SK-N-SH treated with all-trans-retinoic acid at 6 μM for 48 hours (cell line): ENCODE results near the gene ARHGAP45.

ENCODE experiments used
- ATAC-seq: fragments of 200-7000 bp; cut with Tn5 transposase; 3 replicates; pipeline ENCODE4 v1.9.1; 2020; ENCODE audit warnings: mild to moderate bottlenecking, moderate library complexity
- CSDC2 ChIP-seq: fragments of 250-450 bp; sonication (Bioruptor Pico); IDR thresholded peaks from 2 replicates; pipeline ENCODE4 v1.5.0; 2020; ENCODE audit warnings: mild to moderate bottlenecking, moderate library complexity
- GLIS3 ChIP-seq: fragments of 250-450 bp; sonication (Bioruptor Pico); IDR thresholded peaks from 2 replicates; pipeline ENCODE4 v1.5.0; 2020; ENCODE audit warnings: mild to moderate bottlenecking, moderate library complexity
- ISL1 ChIP-seq: fragments of 250-450 bp; sonication (Bioruptor Pico); IDR thresholded peaks from 2 replicates; pipeline ENCODE4 v2.1.2; 2022; ENCODE audit warnings: mild to moderate bottlenecking, moderate library complexity
- OSR1 ChIP-seq: fragments of 250-450 bp; sonication (Bioruptor Pico); IDR thresholded peaks from 2 replicates; pipeline ENCODE4 v1.8.0; 2022; ENCODE audit warnings: moderate library complexity, mild to moderate bottlenecking, inconsistent platforms
- PPARA ChIP-seq: fragments of 250-450 bp; sonication (Bioruptor Pico); IDR thresholded peaks from 2 replicates; pipeline ENCODE4 v1.5.0; 2020; ENCODE audit warnings: mild to moderate bottlenecking, borderline replicate concordance
- RARB ChIP-seq: fragments of 250-450 bp; sonication (Bioruptor Pico); IDR thresholded peaks from 2 replicates; pipeline ENCODE4 v1.8.0; 2021; ENCODE audit warnings: mild to moderate bottlenecking, moderate library complexity
- TCF4 ChIP-seq: fragments of 250-450 bp; sonication (Bioruptor Pico); IDR thresholded peaks from 2 replicates; pipeline ENCODE4 v1.8.0; 2021; ENCODE audit warnings: mild to moderate bottlenecking, moderate library complexity, borderline replicate concordance
- TOX ChIP-seq: fragments of 250-450 bp; sonication (Bioruptor Pico); IDR thresholded peaks from 2 replicates; pipeline ENCODE4 v1.8.0; 2021; ENCODE audit warnings: mild to moderate bottlenecking, moderate library complexity, borderline replicate concordance
- ZC3H10 ChIP-seq: fragments of 250-450 bp; sonication (Bioruptor Pico); IDR thresholded peaks from 2 replicates; pipeline ENCODE4 v1.5.1; 2021; ENCODE audit warnings: mild to moderate bottlenecking, moderate library complexity
- ZFP3 ChIP-seq: fragments of 250-450 bp; sonication (Bioruptor Pico); IDR thresholded peaks from 2 replicates; pipeline ENCODE4 v1.5.0; 2020; ENCODE audit warnings: mild to moderate bottlenecking, moderate library complexity
- ZFP30 ChIP-seq: fragments of 450-650 bp; formaldehyde crosslinking; IDR thresholded peaks from 2 replicates; pipeline ENCODE4 v1.5.0; 2022; ENCODE audit warnings: mild to moderate bottlenecking, moderate library complexity
- ZNF565 ChIP-seq: fragments of 450-650 bp; formaldehyde crosslinking; conservative IDR thresholded peaks from 2 replicates; pipeline ENCODE4 v1.5.0; 2020; ENCODE audit warnings: low read depth, mild to moderate bottlenecking, moderate library complexity
- ZNF70 ChIP-seq: fragments of 450-650 bp; formaldehyde crosslinking; IDR thresholded peaks from 2 replicates; pipeline ENCODE4 v1.5.0; 2020; ENCODE audit warnings: mild to moderate bottlenecking, moderate library complexity
- ZNF8 ChIP-seq: fragments of 450-650 bp; formaldehyde crosslinking; IDR thresholded peaks from 2 replicates; pipeline ENCODE4 v1.5.0; 2020; ENCODE audit warnings: mild to moderate bottlenecking, moderate library complexity
- TF ChIP-seq, protein P1 (sequence below): fragments of 250-450 bp; sonication (Bioruptor Pico); IDR thresholded peaks from 2 replicates; pipeline ENCODE4 v1.8.0; 2021; ENCODE audit warnings: low read depth, mild to moderate bottlenecking, moderate library complexity, borderline replicate concordance
- TF ChIP-seq, protein P2 (sequence below): fragments of 250-450 bp; sonication (Bioruptor Pico); IDR thresholded peaks from 2 replicates; pipeline ENCODE4 v1.8.0; 2020; ENCODE audit warnings: mild to moderate bottlenecking, moderate library complexity, borderline replicate concordance
- TF ChIP-seq, protein P3 (sequence below): fragments of 250-450 bp; sonication (Bioruptor Pico); IDR thresholded peaks from 2 replicates; pipeline ENCODE4 v1.5.1; 2020; ENCODE audit warnings: low read depth, mild to moderate bottlenecking, moderate library complexity
- TF ChIP-seq, protein P4 (sequence below): fragments of 250-450 bp; sonication (Bioruptor Pico); IDR thresholded peaks from 2 replicates; pipeline ENCODE4 v1.5.0; 2020; ENCODE audit warnings: mild to moderate bottlenecking, moderate library complexity
- TF ChIP-seq, protein P5 (sequence below): fragments of 250-450 bp; sonication (Bioruptor Pico); IDR thresholded peaks from 2 replicates; pipeline ENCODE4 v1.5.1; 2021; ENCODE audit warnings: mild to moderate bottlenecking, moderate library complexity

Gene ARHGAP45

DNA sequence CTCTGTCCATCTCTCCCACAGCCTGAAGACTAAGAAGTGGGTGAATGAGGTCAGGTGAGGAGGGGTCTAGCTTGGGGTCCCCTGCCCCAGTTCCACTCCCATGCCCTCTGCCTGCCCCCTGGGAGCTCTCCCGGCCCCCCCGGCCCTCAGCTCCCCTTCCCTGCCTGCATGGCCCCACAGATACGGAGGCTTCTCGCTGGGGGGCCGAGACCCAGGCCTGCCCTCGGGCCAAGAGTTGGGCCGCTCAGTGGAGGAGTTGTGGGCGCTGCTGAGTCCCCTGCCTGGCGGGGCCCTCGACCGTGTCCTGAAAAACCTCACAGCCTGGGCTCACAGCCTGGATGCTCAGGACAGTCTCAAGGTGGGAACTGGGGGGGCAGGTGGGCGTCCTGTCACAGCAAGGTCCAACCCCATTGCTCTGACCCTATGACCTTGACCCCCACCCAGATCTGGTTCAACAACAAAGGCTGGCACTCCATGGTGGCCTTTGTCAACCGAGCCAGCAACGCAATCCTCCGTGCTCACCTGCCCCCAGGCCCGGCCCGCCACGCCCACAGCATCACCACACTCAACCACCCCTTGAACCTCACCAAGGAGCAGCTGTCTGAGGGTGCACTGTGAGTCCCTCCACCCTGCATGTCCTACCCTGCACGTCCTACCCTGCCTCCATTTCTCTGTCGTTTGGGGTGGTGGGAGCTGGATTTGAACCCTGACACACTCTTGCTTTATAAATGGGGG is 10.9 kb upstream of the ARHGAP45 start:
- no peak for ATAC-seq
- TF ChIP-seq, protein P1, sequence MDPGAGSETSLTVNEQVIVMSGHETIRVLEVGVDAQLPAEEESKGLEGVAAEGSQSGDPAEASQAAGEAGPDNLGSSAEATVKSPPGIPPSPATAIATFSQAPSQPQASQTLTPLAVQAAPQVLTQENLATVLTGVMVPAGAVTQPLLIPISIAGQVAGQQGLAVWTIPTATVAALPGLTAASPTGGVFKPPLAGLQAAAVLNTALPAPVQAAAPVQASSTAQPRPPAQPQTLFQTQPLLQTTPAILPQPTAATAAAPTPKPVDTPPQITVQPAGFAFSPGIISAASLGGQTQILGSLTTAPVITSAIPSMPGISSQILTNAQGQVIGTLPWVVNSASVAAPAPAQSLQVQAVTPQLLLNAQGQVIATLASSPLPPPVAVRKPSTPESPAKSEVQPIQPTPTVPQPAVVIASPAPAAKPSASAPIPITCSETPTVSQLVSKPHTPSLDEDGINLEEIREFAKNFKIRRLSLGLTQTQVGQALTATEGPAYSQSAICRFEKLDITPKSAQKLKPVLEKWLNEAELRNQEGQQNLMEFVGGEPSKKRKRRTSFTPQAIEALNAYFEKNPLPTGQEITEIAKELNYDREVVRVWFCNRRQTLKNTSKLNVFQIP, result no peak
- no peak for TF ChIP-seq GLIS3 (CRISPR knock-in tag)
- TF ChIP-seq ZFP30 (CRISPR knock-in tag), result no peak
- no peak for TF ChIP-seq ZNF8 (CRISPR knock-in tag)
- TF ChIP-seq ZC3H10 (CRISPR knock-in tag), result no peak
- no peak for TF ChIP-seq TOX
- TF ChIP-seq TCF4 (CRISPR knock-in tag), result no peak
- no peak for TF ChIP-seq CSDC2
- TF ChIP-seq ZNF565 (CRISPR knock-in tag), result no peak
- TF ChIP-seq, protein P2, sequence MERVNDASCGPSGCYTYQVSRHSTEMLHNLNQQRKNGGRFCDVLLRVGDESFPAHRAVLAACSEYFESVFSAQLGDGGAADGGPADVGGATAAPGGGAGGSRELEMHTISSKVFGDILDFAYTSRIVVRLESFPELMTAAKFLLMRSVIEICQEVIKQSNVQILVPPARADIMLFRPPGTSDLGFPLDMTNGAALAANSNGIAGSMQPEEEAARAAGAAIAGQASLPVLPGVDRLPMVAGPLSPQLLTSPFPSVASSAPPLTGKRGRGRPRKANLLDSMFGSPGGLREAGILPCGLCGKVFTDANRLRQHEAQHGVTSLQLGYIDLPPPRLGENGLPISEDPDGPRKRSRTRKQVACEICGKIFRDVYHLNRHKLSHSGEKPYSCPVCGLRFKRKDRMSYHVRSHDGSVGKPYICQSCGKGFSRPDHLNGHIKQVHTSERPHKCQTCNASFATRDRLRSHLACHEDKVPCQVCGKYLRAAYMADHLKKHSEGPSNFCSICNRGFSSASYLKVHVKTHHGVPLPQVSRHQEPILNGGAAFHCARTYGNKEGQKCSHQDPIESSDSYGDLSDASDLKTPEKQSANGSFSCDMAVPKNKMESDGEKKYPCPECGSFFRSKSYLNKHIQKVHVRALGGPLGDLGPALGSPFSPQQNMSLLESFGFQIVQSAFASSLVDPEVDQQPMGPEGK, result no peak
- TF ChIP-seq ZNF70 (CRISPR knock-in tag), result no peak
- TF ChIP-seq ISL1, result no peak
- TF ChIP-seq, protein P3, sequence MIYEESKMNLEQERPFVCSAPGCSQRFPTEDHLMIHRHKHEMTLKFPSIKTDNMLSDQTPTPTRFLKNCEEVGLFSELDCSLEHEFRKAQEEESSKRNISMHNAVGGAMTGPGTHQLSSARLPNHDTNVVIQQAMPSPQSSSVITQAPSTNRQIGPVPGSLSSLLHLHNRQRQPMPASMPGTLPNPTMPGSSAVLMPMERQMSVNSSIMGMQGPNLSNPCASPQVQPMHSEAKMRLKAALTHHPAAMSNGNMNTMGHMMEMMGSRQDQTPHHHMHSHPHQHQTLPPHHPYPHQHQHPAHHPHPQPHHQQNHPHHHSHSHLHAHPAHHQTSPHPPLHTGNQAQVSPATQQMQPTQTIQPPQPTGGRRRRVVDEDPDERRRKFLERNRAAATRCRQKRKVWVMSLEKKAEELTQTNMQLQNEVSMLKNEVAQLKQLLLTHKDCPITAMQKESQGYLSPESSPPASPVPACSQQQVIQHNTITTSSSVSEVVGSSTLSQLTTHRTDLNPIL, result no peak
- no peak for TF ChIP-seq OSR1
- no peak for TF ChIP-seq RARB (CRISPR knock-in tag)

DNA sequence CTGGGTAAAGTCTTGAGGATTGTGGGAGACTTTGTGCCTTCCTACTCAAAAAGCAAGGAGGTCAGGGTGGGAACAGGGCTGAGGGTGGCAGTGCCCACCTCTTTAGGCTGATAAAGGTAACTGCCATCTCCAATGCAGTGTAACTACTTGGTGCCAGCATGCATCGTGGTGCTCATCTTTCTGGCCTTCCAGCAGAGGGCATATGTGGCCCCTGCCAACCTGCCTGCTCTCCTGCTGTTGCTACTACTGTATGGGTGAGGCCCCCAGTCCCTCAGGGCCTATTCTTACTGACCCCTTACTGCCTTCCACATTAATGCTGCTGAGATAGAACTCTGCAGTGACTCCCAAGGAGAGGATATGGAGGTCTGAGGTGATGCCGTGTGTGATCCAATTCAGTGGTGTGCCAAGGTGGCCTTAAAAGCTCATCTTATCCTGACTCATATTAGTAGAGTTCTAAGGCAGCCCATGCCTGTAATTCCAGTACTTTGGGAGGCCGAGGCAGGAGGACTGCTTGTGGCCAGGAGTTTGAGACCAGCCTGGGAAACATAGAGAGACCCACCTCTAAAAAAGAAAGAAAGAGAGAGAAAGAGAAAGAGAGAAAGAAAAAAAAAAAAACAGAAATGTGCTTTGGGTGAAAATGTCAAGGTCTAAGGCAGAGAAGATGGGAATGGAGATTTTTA is 9.7 kb upstream of the ARHGAP45 start:
- TF ChIP-seq, protein P4, sequence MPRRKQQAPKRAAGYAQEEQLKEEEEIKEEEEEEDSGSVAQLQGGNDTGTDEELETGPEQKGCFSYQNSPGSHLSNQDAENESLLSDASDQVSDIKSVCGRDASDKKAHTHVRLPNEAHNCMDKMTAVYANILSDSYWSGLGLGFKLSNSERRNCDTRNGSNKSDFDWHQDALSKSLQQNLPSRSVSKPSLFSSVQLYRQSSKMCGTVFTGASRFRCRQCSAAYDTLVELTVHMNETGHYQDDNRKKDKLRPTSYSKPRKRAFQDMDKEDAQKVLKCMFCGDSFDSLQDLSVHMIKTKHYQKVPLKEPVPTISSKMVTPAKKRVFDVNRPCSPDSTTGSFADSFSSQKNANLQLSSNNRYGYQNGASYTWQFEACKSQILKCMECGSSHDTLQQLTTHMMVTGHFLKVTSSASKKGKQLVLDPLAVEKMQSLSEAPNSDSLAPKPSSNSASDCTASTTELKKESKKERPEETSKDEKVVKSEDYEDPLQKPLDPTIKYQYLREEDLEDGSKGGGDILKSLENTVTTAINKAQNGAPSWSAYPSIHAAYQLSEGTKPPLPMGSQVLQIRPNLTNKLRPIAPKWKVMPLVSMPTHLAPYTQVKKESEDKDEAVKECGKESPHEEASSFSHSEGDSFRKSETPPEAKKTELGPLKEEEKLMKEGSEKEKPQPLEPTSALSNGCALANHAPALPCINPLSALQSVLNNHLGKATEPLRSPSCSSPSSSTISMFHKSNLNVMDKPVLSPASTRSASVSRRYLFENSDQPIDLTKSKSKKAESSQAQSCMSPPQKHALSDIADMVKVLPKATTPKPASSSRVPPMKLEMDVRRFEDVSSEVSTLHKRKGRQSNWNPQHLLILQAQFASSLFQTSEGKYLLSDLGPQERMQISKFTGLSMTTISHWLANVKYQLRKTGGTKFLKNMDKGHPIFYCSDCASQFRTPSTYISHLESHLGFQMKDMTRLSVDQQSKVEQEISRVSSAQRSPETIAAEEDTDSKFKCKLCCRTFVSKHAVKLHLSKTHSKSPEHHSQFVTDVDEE (CRISPR knock-in tag), result no peak
- TF ChIP-seq PPARA (CRISPR knock-in tag) (no peak), ZC3H10 (CRISPR knock-in tag) (no peak)
- TF ChIP-seq, protein P2, result no peak
- ATAC-seq, result 0 out of 3 replicates have a peak, but pooled peaks have one; percentile 21

DNA sequence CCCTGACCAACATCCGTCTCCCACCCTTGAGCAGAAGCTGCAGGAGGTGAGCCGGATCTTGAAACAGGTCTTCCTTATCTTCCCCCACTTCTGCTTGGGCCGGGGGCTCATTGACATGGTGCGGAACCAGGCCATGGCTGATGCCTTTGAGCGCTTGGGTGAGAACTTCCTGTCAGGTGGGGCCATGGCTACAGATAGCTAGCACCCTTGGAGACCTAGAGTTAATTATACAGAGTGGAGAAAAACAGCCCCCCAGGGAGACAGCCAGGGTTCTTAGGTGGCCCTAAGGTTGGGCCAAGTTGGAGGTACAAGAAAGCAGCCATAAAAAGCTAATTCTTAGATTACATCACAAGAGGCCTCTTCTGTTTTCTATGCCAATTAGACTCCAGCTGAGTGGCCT is 8.9 kb upstream of the ARHGAP45 start:
- ATAC-seq, result no peak
- TF ChIP-seq, protein P5, sequence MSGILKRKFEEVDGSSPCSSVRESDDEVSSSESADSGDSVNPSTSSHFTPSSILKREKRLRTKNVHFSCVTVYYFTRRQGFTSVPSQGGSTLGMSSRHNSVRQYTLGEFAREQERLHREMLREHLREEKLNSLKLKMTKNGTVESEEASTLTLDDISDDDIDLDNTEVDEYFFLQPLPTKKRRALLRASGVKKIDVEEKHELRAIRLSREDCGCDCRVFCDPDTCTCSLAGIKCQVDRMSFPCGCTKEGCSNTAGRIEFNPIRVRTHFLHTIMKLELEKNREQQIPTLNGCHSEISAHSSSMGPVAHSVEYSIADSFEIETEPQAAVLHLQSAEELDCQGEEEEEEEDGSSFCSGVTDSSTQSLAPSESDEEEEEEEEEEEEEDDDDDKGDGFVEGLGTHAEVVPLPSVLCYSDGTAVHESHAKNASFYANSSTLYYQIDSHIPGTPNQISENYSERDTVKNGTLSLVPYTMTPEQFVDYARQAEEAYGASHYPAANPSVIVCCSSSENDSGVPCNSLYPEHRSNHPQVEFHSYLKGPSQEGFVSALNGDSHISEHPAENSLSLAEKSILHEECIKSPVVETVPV (CRISPR knock-in tag), result no peak
- TF ChIP-seq CSDC2, result no peak
- TF ChIP-seq ZFP30 (CRISPR knock-in tag), result no peak
- no peak for TF ChIP-seq ZFP3 (CRISPR knock-in tag)
- TF ChIP-seq ZNF565 (CRISPR knock-in tag), result no peak
- no peak for TF ChIP-seq TCF4 (CRISPR knock-in tag)
- TF ChIP-seq, all 23 proteins: peak for 0
